ENCODE measurements around the gene TMEM273. TPM values are rescaled to one million over a fixed set of nuclear protein-coding genes. Genes with fewer than 3 reads are reported as not detected.

Gene TMEM273
- total RNA-seq, 2 donors from 2014 or later = 14.3 to 14.8 TPM

DNA sequence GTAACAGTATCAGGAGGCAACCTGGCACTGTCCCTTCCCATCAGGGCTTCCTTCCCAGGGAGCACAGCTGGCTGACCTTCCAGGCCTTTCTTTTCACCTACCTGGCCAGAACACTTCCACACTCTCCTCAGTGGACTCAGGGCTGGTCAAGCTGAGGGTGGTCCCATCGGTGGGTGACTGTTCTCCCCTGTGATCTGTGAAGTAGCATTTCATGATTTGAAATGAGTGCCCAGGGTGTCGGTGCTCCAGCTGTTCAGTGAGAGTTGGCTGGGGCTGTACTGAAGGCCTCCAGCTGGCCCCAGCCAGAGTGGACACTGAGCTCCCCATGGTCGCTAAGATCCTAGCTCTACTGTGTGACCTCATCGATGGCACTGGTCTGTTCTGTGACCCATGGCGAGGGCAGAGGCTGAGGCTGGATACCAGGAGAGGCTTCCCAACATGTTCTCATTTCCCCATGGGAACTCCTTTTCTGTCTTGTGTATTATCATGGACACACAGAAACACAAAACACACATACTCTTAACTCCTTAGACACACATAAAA lies 54.4 kb downstream of the TMEM273 start, which contains the start of gene FAM170B:
FAM170B (minus strand) TSS at position 316 of the 543 bp plus-strand sequence; CDS start at position 213, 103 bp downstream.
- peaks cover 0 to 42% of the 10 kb centered on the region in 2 donors for H3K4me1 ChIP-seq
- no peaks in the 10 kb centered on the region for H3K27me3 ChIP-seq
- H3K36me3 ChIP-seq = no peaks in the 10 kb centered on the region
- no peak within 1 kb of the TSS for H3K4me3 ChIP-seq
- DNase-seq (ENCODE audit: low spot score) = no peak
- H3K27ac ChIP-seq = peak within 1 kb of the TSS in 1 of 2 donors; percentile 47
- H3K9me3 ChIP-seq = no peaks in the 10 kb centered on the region
- TF ChIP-seq, protein P1, sequence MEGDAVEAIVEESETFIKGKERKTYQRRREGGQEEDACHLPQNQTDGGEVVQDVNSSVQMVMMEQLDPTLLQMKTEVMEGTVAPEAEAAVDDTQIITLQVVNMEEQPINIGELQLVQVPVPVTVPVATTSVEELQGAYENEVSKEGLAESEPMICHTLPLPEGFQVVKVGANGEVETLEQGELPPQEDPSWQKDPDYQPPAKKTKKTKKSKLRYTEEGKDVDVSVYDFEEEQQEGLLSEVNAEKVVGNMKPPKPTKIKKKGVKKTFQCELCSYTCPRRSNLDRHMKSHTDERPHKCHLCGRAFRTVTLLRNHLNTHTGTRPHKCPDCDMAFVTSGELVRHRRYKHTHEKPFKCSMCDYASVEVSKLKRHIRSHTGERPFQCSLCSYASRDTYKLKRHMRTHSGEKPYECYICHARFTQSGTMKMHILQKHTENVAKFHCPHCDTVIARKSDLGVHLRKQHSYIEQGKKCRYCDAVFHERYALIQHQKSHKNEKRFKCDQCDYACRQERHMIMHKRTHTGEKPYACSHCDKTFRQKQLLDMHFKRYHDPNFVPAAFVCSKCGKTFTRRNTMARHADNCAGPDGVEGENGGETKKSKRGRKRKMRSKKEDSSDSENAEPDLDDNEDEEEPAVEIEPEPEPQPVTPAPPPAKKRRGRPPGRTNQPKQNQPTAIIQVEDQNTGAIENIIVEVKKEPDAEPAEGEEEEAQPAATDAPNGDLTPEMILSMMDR (IDR thresholded peaks at IDR 0.05) = no peak

DNA sequence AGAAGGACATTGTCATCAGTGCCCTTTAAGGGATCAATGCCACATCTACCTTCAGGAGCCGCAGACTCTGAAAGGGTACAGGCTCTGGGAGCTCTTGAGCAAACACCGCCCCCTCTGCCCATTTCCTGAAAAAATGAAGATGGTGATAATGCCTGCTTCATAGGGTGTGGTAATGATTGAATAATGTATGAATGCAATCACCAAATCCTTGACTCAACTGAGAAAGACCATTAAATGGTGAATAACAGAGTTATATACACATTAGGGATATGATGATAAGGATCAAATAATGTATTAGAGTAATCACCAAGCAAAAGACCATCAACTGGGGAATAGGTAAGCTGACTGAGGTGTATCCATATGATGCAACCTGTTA lies 55.8 kb downstream of the TMEM273 start:
- TF ChIP-seq, protein P1 (IDR thresholded peaks at IDR 0.05) = no peak
- DNase-seq (ENCODE audit: low spot score) = no peak
- peaks cover 0 to 35% of the 10 kb centered on the region in 2 donors for H3K4me1 ChIP-seq
- H3K27me3 ChIP-seq = no peaks in the 10 kb centered on the region
- H3K4me3 ChIP-seq = no peak overlapping the region
- H3K27ac ChIP-seq = no peak overlapping the region
- H3K9me3 ChIP-seq = no peaks in the 10 kb centered on the region
- no peaks in the 10 kb centered on the region for H3K36me3 ChIP-seq

DNA sequence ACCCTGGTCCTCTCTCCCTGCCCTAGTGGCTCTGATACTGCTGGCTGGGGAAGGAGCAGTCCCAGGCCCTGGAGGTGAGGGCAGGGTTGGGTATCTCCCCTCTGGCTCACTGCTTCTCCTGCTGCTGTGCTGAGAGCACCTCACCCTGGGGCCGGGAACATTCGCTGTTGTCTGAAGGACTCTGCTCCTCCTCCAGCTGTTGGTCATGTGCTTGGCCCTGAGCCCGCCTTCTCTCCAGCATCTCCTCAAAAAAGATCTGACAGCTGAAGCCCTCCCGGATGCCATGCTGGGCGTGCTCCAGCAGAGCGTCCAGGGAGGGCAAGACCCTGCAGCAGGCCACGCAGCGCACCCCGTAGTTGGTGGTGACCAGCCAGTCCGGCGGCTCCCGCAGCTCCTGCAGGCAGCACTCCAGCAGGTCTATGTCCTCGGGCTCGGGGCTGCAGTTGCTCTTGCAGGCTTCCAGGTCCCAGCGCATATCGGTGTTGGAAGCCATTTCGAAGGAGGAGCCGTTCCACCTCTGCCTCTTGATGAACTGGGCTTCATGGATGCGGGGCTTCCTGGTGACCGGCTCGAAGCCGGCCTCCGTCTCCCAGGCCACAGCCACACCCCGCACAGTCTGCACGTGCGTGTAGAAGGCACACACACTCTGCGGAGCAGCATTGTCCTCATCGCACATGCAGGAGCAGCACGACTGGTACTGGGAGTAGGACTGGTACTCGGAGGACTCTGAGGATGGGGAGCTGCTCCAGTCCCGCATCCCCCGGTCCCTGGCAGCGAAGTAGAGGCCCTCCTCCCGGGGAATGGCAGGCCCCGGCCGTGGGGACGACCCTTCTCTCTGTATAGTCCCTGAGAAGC lies 56.5 kb downstream of the TMEM273 start:
- TF ChIP-seq, protein P1 (IDR thresholded peaks at IDR 0.05) = no peak
- no peak for DNase-seq (ENCODE audit: low spot score)

DNA sequence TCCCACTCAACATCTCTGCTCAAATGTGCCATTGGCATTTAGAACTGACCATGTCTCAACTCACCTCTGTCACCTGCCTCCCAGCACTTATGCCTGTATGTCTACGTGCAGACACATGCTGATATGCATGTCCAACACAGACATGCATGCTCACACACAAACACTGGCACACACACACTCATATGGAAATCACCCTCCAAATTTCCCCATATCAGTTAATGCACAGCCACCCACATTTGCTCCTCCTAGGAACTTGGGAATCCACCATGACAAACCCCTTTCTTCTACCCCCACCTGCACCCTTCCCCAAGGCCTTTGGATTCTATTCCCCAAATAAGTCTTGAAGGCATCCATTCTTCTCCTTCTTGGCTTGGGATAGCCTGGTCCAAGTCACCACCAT lies 58.8 kb downstream of the TMEM273 start:
- Histone ChIP-seq H3K9me3 (no peaks in the 10 kb centered on the region), H3K4me3 (no peak overlapping the region), H3K36me3 (no peaks in the 10 kb centered on the region), H3K27me3 (no peaks in the 10 kb centered on the region), H3K27ac (no peak overlapping the region), H3K4me1 (peaks cover 0 to 19% of the 10 kb centered on the region in 2 donors)
- DNase-seq (ENCODE audit: low spot score) = no peak
- TF ChIP-seq, protein P1 (IDR thresholded peaks at IDR 0.05) = no peak

More for the DNA sequence above, 56.5 kb downstream of the TMEM273 start:
- peaks cover 0 to 35% of the 10 kb centered on the region in 2 donors for H3K4me1 ChIP-seq
- H3K27me3 ChIP-seq = no peaks in the 10 kb centered on the region
- H3K36me3 ChIP-seq = no peaks in the 10 kb centered on the region
- no peak overlapping the region for H3K27ac ChIP-seq
- H3K4me3 ChIP-seq = no peak overlapping the region
- no peaks in the 10 kb centered on the region for H3K9me3 ChIP-seq

DNA sequence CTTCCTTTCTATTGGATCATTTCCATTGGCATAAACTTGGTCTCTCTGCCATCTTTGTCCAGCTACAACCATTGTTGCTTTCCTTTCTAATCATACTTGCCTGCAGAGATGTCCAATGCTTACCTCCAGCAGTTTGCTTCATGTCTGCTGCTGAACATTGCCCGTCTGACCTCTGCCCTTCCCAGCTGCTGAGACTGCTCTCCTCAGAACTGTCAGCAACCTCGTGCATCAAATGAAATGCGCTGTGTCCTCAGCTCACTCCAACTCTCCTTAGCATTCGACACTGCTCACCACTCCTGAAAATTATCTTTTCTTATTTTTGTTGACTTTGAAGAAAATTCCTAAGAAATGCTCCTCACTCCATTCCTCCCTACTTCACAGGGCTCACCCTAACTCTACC lies 59.3 kb downstream of the TMEM273 start:
- H3K27ac ChIP-seq = no peak overlapping the region
- no peaks in the 10 kb centered on the region for H3K27me3 ChIP-seq
- DNase-seq (ENCODE audit: low spot score) = no peak
- TF ChIP-seq, protein P1 (IDR thresholded peaks at IDR 0.05) = no peak
- peaks cover 0 to 14% of the 10 kb centered on the region in 2 donors for H3K4me1 ChIP-seq
- no peaks in the 10 kb centered on the region for H3K9me3 ChIP-seq
- no peak overlapping the region for H3K4me3 ChIP-seq
- H3K36me3 ChIP-seq = no peaks in the 10 kb centered on the region
